Lower leg skin (tissue), 3 donors: ENCODE data around the gene STK16.

Source experiments
- POLR2A ChIP-seq, 2 donors: fragments of 450-650 bp; IDR thresholded peaks; one replicate each; pipeline ENCODE4 v1.6.1; 2016 to 2017; ENCODE audit warnings: antibody characterized with exemption in 2 of 2, mild to moderate bottlenecking in 1 of 2, moderate library complexity in 1 of 2
- TF ChIP-seq, protein P1 (sequence below), 3 donors: fragments of 450-650 bp; IDR thresholded peaks; one replicate each; pipeline ENCODE4 v1.5.1; 2016; ENCODE audit warnings: antibody characterized with exemption in 3 of 3, mild to moderate bottlenecking in 3 of 3, moderate library complexity in 2 of 3

- TF ChIP-seq, protein P1, sequence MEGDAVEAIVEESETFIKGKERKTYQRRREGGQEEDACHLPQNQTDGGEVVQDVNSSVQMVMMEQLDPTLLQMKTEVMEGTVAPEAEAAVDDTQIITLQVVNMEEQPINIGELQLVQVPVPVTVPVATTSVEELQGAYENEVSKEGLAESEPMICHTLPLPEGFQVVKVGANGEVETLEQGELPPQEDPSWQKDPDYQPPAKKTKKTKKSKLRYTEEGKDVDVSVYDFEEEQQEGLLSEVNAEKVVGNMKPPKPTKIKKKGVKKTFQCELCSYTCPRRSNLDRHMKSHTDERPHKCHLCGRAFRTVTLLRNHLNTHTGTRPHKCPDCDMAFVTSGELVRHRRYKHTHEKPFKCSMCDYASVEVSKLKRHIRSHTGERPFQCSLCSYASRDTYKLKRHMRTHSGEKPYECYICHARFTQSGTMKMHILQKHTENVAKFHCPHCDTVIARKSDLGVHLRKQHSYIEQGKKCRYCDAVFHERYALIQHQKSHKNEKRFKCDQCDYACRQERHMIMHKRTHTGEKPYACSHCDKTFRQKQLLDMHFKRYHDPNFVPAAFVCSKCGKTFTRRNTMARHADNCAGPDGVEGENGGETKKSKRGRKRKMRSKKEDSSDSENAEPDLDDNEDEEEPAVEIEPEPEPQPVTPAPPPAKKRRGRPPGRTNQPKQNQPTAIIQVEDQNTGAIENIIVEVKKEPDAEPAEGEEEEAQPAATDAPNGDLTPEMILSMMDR (IDR thresholded peaks at IDR 0.05) = no peak
- peak in 1 of 2 donors; percentile 80 for TF ChIP-seq POLR2A (IDR thresholded peaks at IDR 0.05)
Observed at GRCh38 chr2:219253753-219254589, 8.7 kb downstream of the STK16 start, which contains the start of gene TUBA4A.
